Colon (tissue), 2 donors: Measurements from ENCODE around the gene KLK14.

Experiments
- FAIRE-seq: peaks from 2 replicates; lab custom pipeline; 2012; peaks lifted over from hg19 to GRCh38; lab: Jason Lieb, UNC
- donor health status: control.
- donor health status: control.

The KLK14 gene

GRCh38 chr19:51082611-51083010 lies at the start of gene KLK14:
Gene KLK14, minus strand, starts transcription at chr19:51082887. Its CDS starts 273 bp downstream, at chr19:51082614.
- no peak for FAIRE-seq

- FAIRE-seq = no peak
Observed at GRCh38 chr19:51131780-51132680, 49.3 kb upstream of the KLK14 start.

GRCh38 chr19:51129716-51130115 lies 47.0 kb upstream of the KLK14 start:
- FAIRE-seq = no peak

GRCh38 chr19:51128227-51128626 lies 45.5 kb upstream of the KLK14 start:
- no peak for FAIRE-seq

GRCh38 chr19:51127755-51128154 lies 45.1 kb upstream of the KLK14 start:
- FAIRE-seq = no peak

- FAIRE-seq = no peak
Observed at GRCh38 chr19:51127032-51127431, 44.3 kb upstream of the KLK14 start.

- FAIRE-seq = no peak
Observed at GRCh38 chr19:51125421-51126075, 42.9 kb upstream of the KLK14 start.

- FAIRE-seq = no peak
Observed at GRCh38 chr19:51124729-51125128, 42.0 kb upstream of the KLK14 start, which contains the start of gene SIGLEC9. Gene SIGLEC9, plus strand, starts transcription at chr19:51124906. Its CDS starts 69 bp downstream, at chr19:51124975.

GRCh38 chr19:51124216-51124615 lies 41.5 kb upstream of the KLK14 start:
- FAIRE-seq = no peak

GRCh38 chr19:51123802-51124201 lies 41.1 kb upstream of the KLK14 start:
- FAIRE-seq = no peak

- FAIRE-seq = no peak
Observed at GRCh38 chr19:51123381-51123800, 40.7 kb upstream of the KLK14 start.

GRCh38 chr19:51122112-51122981 lies 39.7 kb upstream of the KLK14 start:
- no peak for FAIRE-seq

- FAIRE-seq = no peak
Observed at GRCh38 chr19:51121257-51121656, 38.6 kb upstream of the KLK14 start.

- FAIRE-seq = no peak
Observed at GRCh38 chr19:51120160-51120559, 37.5 kb upstream of the KLK14 start.

GRCh38 chr19:51119611-51120010 lies 36.9 kb upstream of the KLK14 start:
- FAIRE-seq = no peak

GRCh38 chr19:51119101-51119500 lies 36.4 kb upstream of the KLK14 start:
- no peak for FAIRE-seq

GRCh38 chr19:51116736-51117286 lies 34.1 kb upstream of the KLK14 start:
- no peak for FAIRE-seq

- no peak for FAIRE-seq
Observed at GRCh38 chr19:51114087-51114729, 31.5 kb upstream of the KLK14 start.

- no peak for FAIRE-seq
Observed at GRCh38 chr19:51111606-51112005, 28.9 kb upstream of the KLK14 start.

GRCh38 chr19:51110666-51110971 lies 27.9 kb upstream of the KLK14 start:
- no peak for FAIRE-seq

- no peak for FAIRE-seq
Observed at GRCh38 chr19:51108805-51109146, 26.1 kb upstream of the KLK14 start.
